GM12875 (cell line): Measurements from ENCODE around the gene TP73.

ENCODE experiments used
- H3K4me3 ChIP-seq: one replicate; pipeline ENCODE4 v1.5.1; 2011; ENCODE audit warnings: low read depth, low read length, control low read depth
- CTCF ChIP-seq: IDR thresholded peaks from 2 replicates; pipeline ENCODE4 v1.5.1; 2011; ENCODE audit warnings: low read depth, mild to moderate bottlenecking, control low read depth, inconsistent platforms, low read length, moderate library complexity, borderline replicate concordance; ENCODE audit not compliant: insufficient read depth

TP73 gene

GRCh38 chr1:3675436-3675835 lies 23.1 kb downstream of the TP73 start:
- TF ChIP-seq CTCF = no peak
- H3K4me3 ChIP-seq = no peak overlapping the region

- peak; percentile 33; the same call in 1 of the 2 replicates for TF ChIP-seq CTCF
- H3K4me3 ChIP-seq = peak overlapping the region; percentile 39
These were observed 24.5 kb downstream of the TP73 start for GRCh38 chr1:3676581-3677470.

DNA sequence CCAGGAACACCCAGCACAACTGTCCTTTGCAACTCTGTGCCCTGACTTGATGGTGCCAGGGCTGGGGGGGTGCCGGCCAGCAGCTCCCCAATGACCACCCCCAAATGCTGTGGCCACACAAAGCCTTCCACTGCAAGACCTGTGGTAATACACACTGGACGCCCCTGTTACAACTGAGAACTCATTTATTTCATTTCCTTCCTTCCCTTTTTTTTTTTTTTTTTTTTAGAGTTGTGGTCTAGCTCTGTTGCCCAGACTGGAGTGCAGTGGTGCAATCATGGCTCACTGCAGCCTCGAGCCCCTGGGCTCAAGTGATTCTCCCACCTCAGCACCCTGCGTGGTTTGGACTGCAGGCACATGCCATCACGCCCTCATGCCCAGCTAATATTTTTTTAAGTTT lies 25.2 kb downstream of the TP73 start:
- peak overlapping the region; percentile 39 for H3K4me3 ChIP-seq
- TF ChIP-seq CTCF = no peak

DNA sequence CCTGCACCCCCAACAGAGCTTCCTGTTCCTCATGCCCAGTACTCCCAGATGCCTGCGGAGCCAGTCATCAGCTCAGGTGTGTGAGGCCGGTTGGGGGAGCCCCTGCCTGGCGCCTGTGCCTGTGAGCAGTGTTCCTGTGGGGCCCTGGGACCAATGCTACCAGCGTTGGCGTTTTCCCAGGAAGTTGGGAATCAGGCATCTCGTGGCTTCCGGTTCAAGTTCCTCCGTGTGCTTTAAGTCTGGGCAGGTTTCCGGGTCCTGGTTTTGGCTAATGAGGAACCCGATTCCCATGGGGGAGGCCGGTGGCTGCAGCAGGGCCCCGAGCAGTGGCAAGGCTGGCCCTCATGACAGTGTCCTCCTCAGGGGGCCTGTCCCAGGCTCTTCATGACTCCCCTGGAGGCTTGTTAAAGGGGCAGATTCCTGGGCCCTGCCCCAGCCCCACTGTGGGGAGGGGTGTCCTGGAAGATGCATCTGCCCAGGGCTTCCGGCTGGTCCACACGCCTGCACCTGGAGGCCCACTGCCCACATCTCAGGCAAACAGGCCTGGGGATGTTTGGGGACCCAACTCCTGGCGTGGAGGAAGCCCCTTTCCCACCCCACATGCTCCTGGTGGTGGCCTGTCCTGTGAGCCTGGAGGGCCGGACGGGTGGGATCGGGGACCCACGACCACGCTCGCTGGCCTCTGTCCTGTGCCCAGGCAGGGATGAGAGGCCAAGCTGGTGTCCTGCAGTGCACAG lies 26.2 kb downstream of the TP73 start:
- no peak overlapping the region for H3K4me3 ChIP-seq
- no peak for TF ChIP-seq CTCF

- no peak overlapping the region for H3K4me3 ChIP-seq
- no peak for TF ChIP-seq CTCF
These were observed 26.8 kb downstream of the TP73 start for GRCh38 chr1:3679098-3679555.

DNA sequence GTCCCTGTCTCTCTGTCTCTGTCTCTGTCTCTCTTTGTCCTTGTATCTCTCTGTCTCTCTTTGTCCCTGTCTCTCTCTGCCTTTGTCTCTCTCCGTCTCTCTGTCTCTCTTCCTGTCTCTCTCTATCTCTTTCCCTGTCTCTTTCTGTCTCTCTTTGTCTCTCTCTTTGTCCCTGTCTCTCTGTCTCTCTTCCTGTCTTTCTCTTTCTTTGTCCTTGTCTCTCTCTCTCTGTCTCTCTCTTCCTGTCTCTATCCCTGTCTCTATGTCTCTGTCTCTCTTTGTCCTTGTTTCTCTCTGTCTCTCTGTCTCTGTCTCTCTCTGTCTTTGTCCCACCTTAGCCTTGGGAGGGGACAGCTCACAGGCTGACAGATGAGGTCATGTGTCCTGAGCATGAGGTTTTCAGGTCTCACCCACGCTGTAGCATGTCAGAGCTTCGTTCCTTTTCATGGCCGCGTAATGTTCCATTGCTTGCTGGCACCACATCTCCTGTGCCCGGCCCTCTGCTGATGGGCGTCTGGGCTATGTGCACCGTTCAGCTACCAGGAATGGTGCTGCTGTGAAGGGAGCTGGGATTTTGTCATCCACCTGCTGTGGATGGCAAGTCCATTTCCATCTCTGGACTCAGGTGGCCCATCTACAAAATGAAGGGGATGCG lies 27.6 kb downstream of the TP73 start:
- no peak for TF ChIP-seq CTCF
- no peak overlapping the region for H3K4me3 ChIP-seq
